GM12801 (cell line): ENCODE results near the gene RAB31.

ENCODE experiments used
- TF ChIP-seq, protein P1 (sequence below): IDR thresholded peaks from one replicate; pipeline ENCODE4 v1.5.1; 2011; ENCODE audit warnings: control low read depth; ENCODE audit not compliant: insufficient read length; ENCODE audit errors: extremely low read depth

The RAB31 gene

DNA sequence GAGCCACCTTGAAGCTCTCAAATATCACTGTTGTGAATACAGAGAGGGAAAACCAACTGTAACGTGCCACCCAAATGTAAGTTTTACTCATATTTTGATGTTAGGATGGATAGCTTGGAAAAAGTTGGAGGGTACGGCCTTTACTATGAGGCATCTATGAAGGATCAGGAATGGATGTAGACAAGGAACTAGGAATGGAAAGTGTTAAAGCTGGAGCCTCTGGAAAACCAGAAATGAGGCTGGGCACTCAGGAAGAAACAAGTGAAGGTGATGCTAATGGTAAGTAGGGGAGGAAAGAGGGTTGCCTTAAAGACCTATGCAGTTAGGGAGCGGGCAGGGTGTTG, 177.9 kb downstream of the RAB31 start:
- TF ChIP-seq, protein P1, sequence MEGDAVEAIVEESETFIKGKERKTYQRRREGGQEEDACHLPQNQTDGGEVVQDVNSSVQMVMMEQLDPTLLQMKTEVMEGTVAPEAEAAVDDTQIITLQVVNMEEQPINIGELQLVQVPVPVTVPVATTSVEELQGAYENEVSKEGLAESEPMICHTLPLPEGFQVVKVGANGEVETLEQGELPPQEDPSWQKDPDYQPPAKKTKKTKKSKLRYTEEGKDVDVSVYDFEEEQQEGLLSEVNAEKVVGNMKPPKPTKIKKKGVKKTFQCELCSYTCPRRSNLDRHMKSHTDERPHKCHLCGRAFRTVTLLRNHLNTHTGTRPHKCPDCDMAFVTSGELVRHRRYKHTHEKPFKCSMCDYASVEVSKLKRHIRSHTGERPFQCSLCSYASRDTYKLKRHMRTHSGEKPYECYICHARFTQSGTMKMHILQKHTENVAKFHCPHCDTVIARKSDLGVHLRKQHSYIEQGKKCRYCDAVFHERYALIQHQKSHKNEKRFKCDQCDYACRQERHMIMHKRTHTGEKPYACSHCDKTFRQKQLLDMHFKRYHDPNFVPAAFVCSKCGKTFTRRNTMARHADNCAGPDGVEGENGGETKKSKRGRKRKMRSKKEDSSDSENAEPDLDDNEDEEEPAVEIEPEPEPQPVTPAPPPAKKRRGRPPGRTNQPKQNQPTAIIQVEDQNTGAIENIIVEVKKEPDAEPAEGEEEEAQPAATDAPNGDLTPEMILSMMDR = no peak

- TF ChIP-seq, protein P1 = no peak
Measured at GRCh38 chr18:9887992-9888391, 179.9 kb downstream of the RAB31 start.

DNA sequence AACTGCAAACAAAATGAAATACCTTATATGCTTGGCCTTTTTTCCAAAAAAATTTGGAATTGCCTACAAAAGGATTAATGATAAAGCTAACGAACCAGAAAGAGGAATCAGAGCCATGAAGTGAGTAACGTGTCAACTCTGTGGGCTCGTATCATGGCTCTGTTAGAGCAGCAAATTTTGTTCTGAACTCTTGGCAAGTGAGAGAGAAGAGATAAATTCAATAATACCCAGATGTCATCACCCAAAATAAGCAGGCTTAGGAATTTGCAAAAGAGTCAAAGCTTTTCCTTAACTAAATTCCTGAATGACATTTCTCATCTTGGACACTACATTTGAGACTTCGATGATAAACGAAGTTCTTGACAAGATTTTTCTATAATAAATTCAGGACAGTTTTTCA, 182.1 kb downstream of the RAB31 start:
- TF ChIP-seq, protein P1 = no peak

DNA sequence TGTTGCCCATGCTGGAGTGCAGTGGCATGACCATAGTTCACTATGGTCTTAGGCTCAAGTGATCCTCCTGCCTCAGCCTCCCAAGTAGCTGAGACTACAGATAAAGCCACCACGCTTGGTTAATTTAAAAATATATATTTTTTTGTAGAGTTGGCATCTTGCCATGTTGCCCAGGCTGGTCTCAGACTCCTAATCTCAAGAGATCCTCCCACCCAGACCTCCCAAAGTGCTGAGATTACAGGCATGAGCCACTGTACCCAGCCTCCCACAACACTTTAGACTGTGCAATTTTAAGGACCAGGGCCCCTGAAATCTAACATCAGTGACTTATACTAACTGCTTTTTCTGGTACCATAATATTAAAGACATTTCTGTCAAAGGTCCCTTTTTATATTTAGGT, 182.9 kb downstream of the RAB31 start:
- TF ChIP-seq, protein P1 = no peak

- TF ChIP-seq, protein P1 = no peak
Measured at GRCh38 chr18:9894454-9895068, 186.5 kb downstream of the RAB31 start.

GRCh38 chr18:9897129-9897528, 189.0 kb downstream of the RAB31 start:
- TF ChIP-seq, protein P1 = no peak

GRCh38 chr18:9898792-9899549, 190.9 kb downstream of the RAB31 start:
- TF ChIP-seq, protein P1 = no peak
